OCI-LY1 (cell line): Measurements from ENCODE around the gene PYCARD.

Experiments
- H2AFZ ChIP-seq: fragments of 200-600 bp; sonication (generic), shearing (Covaris generic); 2 replicates; pipeline ENCODE4 v1.6.0; 2014; ENCODE audit warnings: antibody characterized with exemption, mild to moderate bottlenecking, low read length
- H3F3A ChIP-seq: fragments of 200-600 bp; sonication (generic), shearing (Covaris generic); 2 replicates; pipeline ENCODE4 v1.6.0; 2014; ENCODE audit warnings: mild to moderate bottlenecking, antibody characterized with exemption, low read length, moderate library complexity; ENCODE audit not compliant: insufficient read depth
- H3K27ac ChIP-seq: fragments of 200-600 bp; sonication (generic); 2 replicates; pipeline ENCODE4 v1.5.1; 2014; ENCODE audit warnings: low read length, mixed run types, mild to moderate bottlenecking, low read depth; ENCODE audit not compliant: poor library complexity, severe bottlenecking
- H3K27me3 ChIP-seq: fragments of 200-600 bp; sonication (generic); 2 replicates; pipeline ENCODE4 v1.6.0; 2014; ENCODE audit warnings: antibody characterized with exemption, mild to moderate bottlenecking, low read length, moderate library complexity; ENCODE audit not compliant: insufficient read depth
- H3K36me3 ChIP-seq: fragments of 200-600 bp; sonication (generic); 2 replicates; pipeline ENCODE4 v1.6.1; 2014; ENCODE audit warnings: mild to moderate bottlenecking, antibody characterized with exemption, low read length, moderate library complexity, mixed read lengths; ENCODE audit not compliant: insufficient read depth
- H3K4me1 ChIP-seq: fragments of 200-600 bp; sonication (generic); 2 replicates; pipeline ENCODE4 v1.5.1; 2014; ENCODE audit warnings: mild to moderate bottlenecking, low read length, moderate library complexity; ENCODE audit not compliant: insufficient read depth, severe bottlenecking
- H3K4me2 ChIP-seq: fragments of 200-600 bp; sonication (generic), shearing (Covaris generic); 2 replicates; pipeline ENCODE4 v1.6.1; 2014; ENCODE audit warnings: low read length
- H3K4me3 ChIP-seq: fragments of 200-600 bp; sonication (generic); 2 replicates; pipeline ENCODE4 v1.5.1; 2014; ENCODE audit warnings: low read length, low read depth, mild to moderate bottlenecking, mixed read lengths; ENCODE audit not compliant: poor library complexity, severe bottlenecking
- H3K79me2 ChIP-seq: fragments of 200-600 bp; shearing (Covaris generic); 2 replicates; pipeline ENCODE4 v1.6.1; 2016; ENCODE audit warnings: mixed run types, low read length, mixed read lengths; ENCODE audit not compliant: insufficient read depth
- H3K9ac ChIP-seq: fragments of 200-600 bp; sonication (generic), shearing (Covaris generic); 2 replicates; pipeline ENCODE4 v1.6.1; 2014; ENCODE audit warnings: mild to moderate bottlenecking, low read length, mixed read lengths
- H3K9me2 ChIP-seq: fragments of 200-600 bp; sonication (generic), shearing (Covaris generic); 2 replicates; pipeline ENCODE4 v1.6.1; 2014; ENCODE audit warnings: low read depth, mild to moderate bottlenecking, low read length, mixed read lengths
- H3K9me3 ChIP-seq: fragments of 200-600 bp; shearing (Covaris generic); 2 replicates; pipeline ENCODE4 v1.6.1; 2014; ENCODE audit warnings: low read length, mixed read lengths
- H4K20me1 ChIP-seq: fragments of 200-600 bp; sonication (generic), shearing (Covaris generic); 2 replicates; pipeline ENCODE4 v1.6.0; 2016; ENCODE audit warnings: mild to moderate bottlenecking, low read length; ENCODE audit not compliant: insufficient read depth
- CTCF ChIP-seq: fragments of 200-600 bp; sonication (generic), shearing (Covaris generic); IDR thresholded peaks from 2 replicates; pipeline ENCODE4 v1.5.1; 2017; ENCODE audit warnings: mild to moderate bottlenecking, antibody characterized with exemption, low read length, moderate library complexity, mixed read lengths
- EZH2 ChIP-seq: fragments of 200-600 bp; sonication (generic), shearing (Covaris generic); IDR thresholded peaks from 2 replicates; pipeline ENCODE4 v1.8.0; 2017; ENCODE audit warnings: borderline replicate concordance, mixed run types, mild to moderate bottlenecking, antibody characterized with exemption, low read length, moderate library complexity, mixed read lengths

Gene PYCARD

DNA sequence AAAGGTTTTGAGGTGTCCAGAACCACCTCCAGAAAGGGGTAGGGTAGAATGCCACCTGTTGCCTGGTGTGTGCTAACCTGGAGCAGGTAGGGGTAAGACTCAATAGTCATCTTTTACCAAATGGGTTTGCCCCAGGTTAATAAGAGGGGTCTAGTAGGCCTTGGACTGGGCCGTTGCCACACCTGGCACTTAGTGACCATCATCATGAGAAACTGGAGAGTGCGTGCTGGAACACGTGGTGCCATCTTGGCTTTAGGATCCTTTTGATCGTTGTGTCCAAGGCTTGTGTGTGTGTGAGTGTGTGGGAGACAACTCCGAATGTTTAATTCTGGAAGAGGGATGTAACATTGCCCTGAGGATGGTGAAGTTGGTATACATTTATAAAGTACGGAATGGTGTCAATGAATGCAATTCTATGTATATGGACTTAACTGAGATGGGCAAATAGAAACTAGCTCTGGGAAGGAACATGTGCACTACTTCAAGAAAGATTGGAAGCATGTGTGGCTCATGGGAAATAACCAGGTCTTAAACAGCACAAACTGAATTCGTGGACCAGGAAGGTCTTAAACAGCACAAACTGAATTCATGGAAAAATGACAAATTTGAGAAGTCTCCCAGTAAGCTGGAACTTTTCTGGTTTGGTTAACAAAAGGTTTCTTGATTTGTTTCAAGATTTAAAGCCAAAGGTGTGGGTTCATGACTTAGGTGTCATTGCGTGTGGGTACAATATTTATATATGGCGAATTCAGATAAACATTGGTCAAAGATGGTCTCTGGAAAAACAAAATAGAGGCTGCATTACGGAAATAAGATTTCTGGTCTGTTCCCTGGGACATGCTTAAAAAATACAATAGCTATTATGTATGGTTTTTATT lies 15.4 kb downstream of the PYCARD start:
- Histone ChIP-seq H4K20me1 (peaks cover 7% of the 10 kb centered on the region; the same call in 1 of the 2 replicates), H3K79me2 (peaks cover 26% of the 10 kb centered on the region), H3K4me1 (peaks cover 5% of the 10 kb centered on the region), H3K9me3 (no peaks in the 10 kb centered on the region), H3K9ac (no peak overlapping the region), H3K27ac (no peak overlapping the region), H3K9me2 (no peaks in the 10 kb centered on the region), H3K4me2 (no peak overlapping the region), H3K36me3 (peaks cover 100% of the 10 kb centered on the region), H3K4me3 (no peak overlapping the region), H3F3A (peaks cover 2% of the 10 kb centered on the region; the same call in 1 of the 2 replicates), H2AFZ (no peak overlapping the region), H3K27me3 (no peaks in the 10 kb centered on the region)
- TF ChIP-seq EZH2 (no peak), CTCF (no peak)

DNA sequence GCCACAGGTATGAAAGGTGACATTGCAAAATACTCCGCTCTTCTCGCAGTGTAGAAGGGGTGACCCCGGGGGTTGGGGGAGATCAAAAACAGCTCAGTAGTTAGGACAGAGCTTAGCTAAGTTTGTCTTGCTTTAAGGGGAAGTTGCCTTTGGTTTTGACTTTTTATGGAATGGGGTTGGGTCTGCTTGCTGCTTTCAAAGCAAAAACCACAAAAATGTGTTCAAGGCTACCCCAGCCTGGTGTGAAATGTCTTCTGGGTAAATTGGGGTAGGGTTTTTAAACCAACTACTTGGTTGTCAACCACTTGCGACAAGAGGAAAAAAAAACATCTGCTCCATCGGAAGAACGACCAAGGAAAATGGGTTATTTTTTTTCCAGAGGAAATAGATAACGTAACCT lies 16.4 kb downstream of the PYCARD start:
- H3K4me1 ChIP-seq: peaks cover 15% of the 10 kb centered on the region
- peaks cover 100% of the 10 kb centered on the region for H3K36me3 ChIP-seq
- no peak overlapping the region for H3K9ac ChIP-seq
- no peak overlapping the region for H3K27ac ChIP-seq
- no peak for TF ChIP-seq CTCF
- TF ChIP-seq EZH2: no peak
- H3K79me2 ChIP-seq: peaks cover 36% of the 10 kb centered on the region
- no peak overlapping the region for H3K4me2 ChIP-seq
- peaks cover 10% of the 10 kb centered on the region; the same call in 1 of the 2 replicates for H4K20me1 ChIP-seq
- H3K4me3 ChIP-seq: no peak overlapping the region
- no peaks in the 10 kb centered on the region for H3K9me3 ChIP-seq
- no peaks in the 10 kb centered on the region for H3F3A ChIP-seq
- no peaks in the 10 kb centered on the region for H3K27me3 ChIP-seq
- no peaks in the 10 kb centered on the region for H3K9me2 ChIP-seq
- H2AFZ ChIP-seq: no peak overlapping the region

DNA sequence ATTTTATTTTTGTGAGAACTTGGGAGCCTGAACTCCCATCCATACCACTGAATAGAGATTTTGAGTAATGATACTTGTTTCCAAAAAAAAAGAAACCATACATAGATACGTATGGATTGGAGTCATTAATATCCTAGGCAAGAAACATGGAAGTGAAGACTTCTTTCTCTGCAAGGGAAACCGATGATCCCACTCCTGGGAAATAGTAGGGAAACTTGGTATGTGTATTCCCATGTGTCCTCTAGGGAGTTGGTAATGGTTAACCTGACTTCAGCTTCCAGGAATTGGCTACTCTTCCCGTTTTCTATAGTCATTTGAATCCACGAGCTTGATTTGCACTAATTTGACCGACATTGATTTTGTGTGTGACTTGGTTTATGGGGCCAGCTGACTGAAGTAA lies 17.2 kb downstream of the PYCARD start:
- no peaks in the 10 kb centered on the region for H3K9me3 ChIP-seq
- H3K9me2 ChIP-seq: no peaks in the 10 kb centered on the region
- H4K20me1 ChIP-seq: peaks cover 10% of the 10 kb centered on the region; the same call in 1 of the 2 replicates
- H3K4me2 ChIP-seq: no peak overlapping the region
- no peak for TF ChIP-seq EZH2
- TF ChIP-seq CTCF: no peak
- peaks cover 44% of the 10 kb centered on the region for H3K79me2 ChIP-seq
- H3K36me3 ChIP-seq: peaks cover 97% of the 10 kb centered on the region
- H3F3A ChIP-seq: no peaks in the 10 kb centered on the region
- no peak overlapping the region for H3K27ac ChIP-seq
- no peak overlapping the region for H3K4me3 ChIP-seq
- H2AFZ ChIP-seq: no peak overlapping the region
- peaks cover 15% of the 10 kb centered on the region for H3K4me1 ChIP-seq
- H3K27me3 ChIP-seq: no peaks in the 10 kb centered on the region
- H3K9ac ChIP-seq: no peak overlapping the region
